NCI-H2227 (cell line): ENCODE data around the gene SLC5A10.
"Not testable (repeated sequence)": the region's sequence is repeated elsewhere in the genome, so short reads cannot be mapped to it uniquely, and the experiment has no call there.

Experiments
- DNase-seq: peaks from one replicate; lab custom pipeline; 2025; ENCODE audit not compliant: unreplicated experiment; lab: John Stamatoyannopoulos, UW

The SLC5A10 gene

DNA sequence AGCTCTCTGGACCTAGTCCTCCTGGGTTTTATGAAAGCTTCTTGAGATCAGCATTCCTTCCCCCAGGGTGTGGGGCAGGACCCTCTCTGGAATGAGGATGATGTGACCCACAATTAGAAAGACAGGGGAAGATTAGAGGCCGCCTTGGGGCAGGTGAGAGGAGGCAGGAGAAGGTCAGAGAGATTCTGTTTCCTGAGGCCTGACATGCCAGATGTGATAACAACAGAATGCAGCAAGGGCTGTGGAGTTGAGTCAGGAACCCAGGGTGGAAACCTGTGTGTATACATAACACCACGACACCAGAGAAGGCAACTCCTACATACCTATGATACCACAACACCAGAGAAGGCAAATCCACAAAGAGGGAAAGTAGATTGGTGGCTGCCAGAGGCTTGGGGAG, 5.4 kb upstream of the SLC5A10 start:
- no peak for DNase-seq

DNA sequence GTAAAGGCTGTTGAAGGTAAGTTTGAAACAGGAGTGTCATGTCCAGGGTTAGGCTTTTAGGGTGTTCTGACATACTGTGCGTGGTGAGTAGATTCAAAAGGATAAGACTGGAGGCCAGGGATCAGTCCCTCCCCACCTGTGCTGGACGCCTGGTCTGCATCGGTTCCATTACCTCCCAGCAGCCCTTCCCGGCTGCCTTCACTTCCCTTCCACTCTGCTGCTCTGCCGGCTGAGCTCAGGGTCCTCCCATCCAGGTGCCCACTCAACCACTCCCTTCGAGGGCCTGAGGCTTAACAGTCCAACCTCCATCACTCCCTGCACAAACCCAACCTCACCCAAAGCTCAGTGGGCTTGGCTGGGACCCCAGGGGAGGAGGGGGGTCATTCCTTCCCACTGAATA, 4.1 kb upstream of the SLC5A10 start:
- no peak for DNase-seq

DNA sequence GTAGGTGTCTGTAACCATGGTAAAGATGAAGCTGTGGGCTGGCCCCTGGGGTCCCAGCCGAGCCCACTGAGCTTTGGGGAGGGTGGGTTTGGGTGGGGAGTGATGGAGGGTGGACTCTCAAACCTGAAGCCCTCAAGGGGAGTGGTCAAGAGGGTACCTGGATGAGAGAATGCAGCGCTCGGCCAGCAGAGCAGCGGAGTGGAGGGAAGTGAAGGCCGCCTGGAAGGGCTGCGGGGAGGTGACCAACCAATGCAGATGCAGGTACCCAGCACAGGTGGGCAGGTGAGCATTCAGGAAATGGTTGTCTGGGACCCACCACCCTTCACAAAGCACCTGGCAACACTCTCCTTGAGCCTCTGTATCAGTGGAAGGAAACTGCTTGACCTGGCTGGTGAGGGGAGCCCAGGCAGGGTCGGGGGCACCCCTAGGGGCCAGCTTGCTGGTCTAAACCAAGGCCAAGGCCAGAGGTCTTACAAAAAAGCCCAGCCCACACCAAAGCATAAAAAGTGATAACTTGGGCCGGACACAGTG, 3.4 kb upstream of the SLC5A10 start:
- DNase-seq: no peak

DNA sequence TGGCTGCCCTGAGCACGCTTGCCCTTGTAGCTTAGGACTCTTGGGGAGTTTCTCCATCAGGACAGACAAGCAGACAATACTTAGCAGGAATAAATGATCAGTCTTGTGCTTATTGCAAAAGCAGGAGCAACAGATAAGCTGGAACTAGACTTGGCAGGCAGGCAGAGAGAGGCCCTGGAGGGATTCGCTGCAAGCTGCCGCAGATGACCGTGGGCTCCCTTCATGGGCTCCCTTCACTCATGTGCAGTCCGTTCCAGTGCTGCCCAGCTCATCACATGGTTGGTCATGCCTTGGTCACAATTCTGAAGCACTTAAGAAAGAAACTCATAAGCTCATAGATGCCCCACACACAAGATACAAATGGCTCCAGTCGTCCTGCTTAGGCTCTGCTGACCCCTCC, 2.4 kb upstream of the SLC5A10 start:
- no peak for DNase-seq

DNA sequence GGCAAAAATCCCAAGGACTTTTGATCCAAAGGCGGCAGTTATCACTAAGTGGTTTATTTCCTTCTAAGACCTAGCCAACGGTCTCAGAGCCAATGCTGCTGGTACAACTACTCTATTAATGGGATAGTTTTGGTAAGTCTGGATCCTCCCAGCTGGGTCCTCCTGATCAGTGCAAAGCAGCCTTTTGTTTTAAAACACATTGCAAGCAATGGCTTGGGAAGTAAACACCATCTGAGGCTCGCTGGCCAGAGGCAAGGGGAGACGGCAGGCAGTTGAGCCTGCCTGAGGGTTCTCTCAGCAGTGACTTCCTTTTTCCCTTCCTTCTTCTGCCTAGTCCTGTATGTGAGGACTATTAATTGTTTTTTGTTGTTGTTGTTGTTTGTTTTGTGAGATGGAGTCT, 1.6 kb upstream of the SLC5A10 start:
- no peak for DNase-seq

DNA sequence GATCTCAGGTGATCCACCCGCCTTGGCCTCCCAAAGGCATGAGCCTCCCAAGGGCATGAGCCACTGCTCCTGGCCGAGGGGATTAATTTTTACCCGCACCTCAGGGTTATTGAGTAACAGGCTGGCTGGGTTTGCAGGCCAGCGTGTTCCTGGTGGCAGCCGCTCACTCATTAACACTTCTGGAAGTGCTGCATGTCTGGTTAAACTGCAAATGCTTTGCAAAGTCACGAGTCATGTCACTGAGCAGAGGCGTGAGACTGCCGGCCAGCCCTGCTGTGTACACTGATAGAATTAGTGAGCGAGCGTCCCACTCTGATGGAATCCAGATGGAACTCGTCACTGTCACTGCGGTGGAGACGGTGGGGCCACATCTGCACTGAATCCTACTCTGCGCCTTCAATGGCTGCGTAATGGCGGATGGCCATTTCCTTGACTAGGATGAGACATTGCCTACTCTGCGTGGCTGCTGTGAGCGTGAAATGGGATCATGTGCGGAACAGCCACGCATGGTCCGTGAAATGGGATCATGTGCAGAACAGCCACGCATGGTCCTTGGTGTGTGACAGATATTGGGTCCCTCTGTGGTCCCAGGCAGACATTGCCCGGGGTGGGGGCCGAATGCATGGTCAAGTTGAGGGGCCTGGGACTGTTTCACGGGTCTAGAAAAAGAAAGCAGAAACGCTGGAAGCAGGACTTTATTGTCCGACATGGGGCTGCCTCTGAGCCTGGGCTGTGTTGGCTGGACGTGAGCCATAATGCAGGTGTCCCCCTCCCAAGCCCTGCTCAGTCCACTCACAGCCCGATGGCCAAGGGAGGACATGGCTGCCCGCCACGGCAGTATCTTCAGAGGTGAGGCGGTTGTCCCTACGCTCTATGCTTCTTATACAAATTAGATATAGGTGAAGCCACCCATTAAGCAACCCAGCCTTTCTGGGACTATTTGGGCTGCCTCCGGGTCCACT, 740 bp upstream of the SLC5A10 start:
- no peak for DNase-seq

DNA sequence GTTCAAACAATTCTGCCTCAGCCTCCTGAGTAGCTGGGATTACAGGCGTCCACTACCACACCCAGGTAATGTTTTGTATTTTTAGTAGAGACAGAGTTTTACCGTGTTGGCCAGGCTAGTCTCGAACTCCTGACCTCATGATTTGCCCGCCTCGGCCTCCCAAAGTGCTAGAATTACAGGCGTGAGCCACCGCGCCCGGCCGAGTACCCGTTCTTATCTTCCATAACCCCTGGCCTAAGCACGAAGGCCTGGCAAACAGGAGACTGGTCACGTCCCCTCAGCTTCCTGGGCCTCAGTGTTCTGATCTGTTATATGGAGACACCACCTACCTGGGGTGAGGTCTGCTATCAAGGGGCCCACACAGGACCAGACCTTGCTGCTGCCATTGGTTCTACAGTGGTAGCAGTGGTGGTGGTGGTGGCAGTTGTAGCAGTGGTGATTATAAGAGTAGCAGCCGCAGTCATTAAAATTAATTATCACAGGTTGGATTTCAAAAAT, 1.3 kb downstream of the SLC5A10 start:
- no peak for DNase-seq

DNA sequence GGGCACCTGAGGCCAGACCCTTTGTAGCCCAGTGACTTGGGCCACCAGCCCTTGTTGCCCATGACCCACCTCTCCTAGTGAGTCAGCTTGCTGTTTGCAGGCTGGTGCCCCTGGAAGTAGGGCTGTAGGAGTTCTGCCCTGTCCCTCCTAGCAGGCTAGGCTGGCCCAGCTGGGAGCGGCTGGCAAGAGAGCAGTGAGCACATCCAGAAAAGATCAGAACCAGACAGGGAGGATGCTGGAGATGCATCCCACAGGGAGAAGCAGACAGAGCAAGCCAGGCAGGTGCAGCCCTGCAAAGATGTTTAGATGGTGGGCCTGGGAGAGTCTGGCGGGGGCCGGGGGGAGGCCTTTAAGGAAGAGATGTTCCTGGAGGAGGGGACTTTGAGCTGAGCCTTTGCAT, 2.4 kb downstream of the SLC5A10 start:
- no peak for DNase-seq

DNA sequence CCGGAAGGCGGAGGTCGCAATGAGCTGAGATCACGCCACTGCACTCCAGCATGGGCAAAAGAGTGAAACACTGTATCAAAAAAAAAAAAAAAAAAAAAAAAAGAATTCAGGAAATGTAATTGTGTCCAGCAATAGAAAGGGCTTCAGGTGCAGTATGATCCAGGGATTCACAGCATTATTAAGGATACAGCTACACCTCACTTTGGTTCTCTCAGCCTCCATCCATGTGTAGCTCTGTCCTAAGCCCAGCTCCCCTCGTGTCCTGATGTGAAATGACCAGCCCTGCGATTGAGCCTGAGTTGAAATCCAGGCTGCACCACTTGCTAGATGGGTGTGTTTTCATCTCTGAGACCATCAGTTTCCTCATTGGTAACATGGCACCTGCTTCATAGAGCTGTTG, 3.0 kb downstream of the SLC5A10 start:
- DNase-seq: no peak

DNA sequence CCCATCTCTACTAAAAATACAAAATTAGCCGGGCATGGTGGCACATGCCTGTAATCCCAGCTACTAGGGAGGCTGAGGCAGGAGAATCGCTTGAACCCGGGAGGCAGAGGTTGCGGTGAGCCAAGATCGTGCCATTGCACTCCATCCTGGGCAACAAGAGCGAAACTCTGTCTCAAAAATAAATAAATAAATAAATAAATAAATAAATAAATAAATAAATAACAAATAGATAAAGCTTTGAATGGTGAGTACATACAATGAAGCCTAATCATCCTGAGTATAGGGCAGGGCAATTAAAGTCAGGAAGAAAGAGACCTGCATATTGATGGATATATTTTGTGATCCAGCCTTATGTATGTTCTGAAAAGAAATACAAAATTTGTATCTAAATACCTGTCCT, 4.1 kb downstream of the SLC5A10 start:
- not testable (repeated sequence) for DNase-seq

DNA sequence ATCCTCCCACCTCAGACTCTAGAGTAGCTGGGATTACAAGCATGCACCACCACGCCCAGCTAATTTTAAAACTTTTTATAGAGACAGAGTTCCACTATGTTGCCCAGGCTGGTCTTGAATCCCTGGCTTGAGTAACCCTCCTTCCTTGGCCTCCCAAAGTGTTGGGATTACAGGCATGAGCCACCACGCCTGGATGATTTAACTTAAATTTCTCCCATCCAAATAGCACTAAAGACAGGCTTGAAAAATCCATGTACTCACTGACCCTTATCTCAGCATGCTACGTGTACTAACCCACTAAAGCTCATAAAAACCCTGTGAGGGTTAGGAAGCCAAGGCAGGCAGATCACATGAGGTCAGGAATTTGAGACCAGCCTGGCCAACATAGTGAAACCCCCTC, 4.6 kb downstream of the SLC5A10 start:
- no peak for DNase-seq

DNA sequence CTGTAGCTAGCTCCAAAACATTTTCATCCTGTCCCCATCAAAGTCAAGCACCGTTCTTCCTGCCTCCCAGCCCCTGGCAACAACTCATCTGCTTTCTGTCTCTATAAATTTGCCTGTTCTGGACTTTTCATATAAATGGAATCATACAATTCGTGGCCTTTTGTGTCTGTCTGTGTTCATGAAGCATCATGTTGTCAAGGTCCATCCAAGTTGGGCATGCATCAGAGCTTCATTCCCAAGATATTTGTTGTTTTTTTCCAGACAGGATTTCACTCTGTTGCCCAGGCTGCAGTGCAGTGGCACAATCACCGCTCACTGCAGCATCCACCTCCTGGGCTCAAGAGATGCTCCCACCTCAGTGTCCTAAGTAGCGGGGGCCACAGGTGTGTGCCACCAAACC, 5.9 kb downstream of the SLC5A10 start:
- no peak for DNase-seq

DNA sequence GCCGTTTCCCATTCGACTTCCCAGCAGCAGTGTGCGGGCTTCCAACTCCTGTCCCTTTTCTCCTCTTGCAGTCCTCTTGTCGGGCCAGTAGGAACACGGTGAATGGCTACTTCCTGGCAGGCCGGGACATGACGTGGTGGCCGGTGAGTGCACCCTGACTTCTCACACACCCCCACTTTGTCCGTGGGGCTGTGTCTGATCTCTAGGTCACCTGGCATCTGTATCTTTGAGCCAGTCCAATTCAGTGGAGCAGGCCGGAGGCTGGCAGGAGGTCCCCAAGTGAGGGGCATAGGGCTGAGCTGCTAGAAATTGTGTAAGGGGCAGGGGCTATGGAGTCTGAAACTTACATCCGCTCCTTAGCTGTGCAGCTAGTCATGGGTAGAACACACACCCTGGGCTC, 6.6 kb downstream of the SLC5A10 start:
- no peak for DNase-seq

DNA sequence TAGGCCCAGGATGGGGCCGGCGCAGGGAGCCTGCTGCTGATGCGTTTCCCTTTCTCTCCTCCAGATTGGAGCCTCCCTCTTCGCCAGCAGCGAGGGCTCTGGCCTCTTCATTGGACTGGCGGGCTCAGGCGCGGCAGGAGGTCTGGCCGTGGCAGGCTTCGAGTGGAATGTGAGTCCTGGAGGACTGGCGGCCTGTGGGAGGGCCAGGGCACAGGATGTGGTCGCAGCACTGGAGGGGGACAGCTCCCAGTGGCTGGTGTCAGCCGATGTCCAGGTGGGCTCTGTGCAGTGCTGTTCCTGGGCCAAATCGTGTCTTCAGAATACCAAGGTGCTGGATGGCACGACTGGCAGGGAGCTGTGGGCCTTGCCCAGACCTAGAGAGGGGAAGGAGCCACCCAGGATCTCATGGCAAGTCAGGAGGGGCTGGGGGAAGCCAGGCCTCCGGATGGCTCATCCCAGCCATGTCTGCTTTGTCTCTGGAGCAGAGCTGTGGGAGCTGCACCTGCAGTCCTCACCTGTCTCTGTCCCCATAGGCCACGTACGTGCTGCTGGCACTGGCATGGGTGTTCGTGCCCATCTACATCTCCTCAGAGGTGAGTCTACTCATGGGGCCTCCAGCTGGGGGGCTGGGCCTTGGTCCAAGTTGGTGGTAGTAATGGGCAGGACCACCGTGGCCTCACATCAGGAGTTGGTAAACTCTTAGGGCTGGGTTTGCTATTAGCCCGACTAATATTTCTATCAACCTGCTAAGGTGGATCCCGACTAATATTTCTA, 7.3 kb downstream of the SLC5A10 start:
- DNase-seq: peak; percentile 34

DNA sequence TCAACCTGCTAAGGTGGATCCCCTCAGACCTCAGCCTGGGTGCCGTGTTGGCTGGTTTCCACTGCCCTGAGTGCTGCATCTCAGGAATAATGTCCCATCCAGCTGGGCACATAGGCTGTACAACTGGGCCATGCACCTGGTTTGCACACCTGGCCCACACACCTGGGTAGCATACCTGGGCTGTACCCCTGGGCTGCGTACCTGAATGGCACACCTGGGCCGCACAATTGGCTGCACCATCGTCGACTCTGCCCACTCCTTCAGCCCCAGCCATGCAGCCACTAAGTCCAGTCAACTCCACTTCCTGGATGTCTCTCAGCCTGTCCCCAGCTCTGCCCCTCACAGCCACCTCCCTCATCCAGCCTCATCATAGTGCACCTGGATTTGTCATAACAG, 7.9 kb downstream of the SLC5A10 start:
- DNase-seq: no peak

DNA sequence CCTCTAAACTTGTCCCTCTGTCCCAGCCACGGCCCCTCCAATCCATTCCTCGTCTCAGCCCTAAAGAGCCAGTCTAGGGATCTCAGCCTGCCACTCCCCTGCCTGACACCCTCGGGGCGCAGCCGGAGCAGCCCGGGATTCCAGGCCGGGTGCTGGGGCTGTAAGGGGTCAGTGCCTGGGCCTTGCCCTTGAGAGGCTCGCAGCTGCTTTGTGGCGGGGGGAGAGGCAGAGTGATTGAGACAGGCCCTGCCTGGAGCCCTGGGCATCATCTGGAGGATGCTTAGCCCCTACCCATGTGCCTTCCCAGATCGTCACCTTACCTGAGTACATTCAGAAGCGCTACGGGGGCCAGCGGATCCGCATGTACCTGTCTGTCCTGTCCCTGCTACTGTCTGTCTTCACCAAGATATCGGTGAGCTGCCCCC, 8.3 kb downstream of the SLC5A10 start:
- DNase-seq: no peak

DNA sequence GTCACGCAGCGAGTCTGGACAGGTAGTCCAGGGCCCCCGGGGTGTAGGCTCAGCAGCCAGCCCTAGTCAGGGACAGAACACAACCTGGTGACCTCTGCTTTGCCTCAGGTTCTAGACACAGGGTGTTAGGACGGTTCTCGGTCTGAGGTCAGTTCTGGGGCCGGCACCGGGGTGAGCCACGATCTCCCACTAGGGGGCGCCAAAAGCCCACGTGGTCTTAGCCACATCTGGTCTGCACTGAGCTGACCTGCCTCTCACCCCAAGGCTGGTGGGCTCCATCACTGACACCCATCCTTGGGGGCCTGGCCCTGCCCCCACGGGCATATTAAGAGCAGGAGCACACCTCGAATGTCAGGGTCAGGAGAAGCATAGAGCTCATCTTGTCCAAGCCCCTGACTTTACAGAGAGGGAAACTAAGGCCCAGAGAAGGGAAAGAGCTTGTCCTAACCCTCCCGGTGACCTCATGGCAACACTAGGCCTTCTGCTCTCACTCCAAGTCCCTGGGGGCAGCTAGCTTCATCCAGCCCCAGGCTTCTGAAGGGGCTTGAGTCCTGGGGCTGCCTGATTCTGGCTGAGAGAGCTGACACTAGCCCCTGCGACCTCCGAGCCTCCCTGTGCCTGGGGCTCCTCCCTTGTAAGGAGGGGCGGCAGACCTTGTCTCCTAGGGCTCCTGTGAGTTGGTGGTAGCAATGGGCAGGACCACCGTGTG, 9.0 kb downstream of the SLC5A10 start:
- peak; percentile 13 for DNase-seq

DNA sequence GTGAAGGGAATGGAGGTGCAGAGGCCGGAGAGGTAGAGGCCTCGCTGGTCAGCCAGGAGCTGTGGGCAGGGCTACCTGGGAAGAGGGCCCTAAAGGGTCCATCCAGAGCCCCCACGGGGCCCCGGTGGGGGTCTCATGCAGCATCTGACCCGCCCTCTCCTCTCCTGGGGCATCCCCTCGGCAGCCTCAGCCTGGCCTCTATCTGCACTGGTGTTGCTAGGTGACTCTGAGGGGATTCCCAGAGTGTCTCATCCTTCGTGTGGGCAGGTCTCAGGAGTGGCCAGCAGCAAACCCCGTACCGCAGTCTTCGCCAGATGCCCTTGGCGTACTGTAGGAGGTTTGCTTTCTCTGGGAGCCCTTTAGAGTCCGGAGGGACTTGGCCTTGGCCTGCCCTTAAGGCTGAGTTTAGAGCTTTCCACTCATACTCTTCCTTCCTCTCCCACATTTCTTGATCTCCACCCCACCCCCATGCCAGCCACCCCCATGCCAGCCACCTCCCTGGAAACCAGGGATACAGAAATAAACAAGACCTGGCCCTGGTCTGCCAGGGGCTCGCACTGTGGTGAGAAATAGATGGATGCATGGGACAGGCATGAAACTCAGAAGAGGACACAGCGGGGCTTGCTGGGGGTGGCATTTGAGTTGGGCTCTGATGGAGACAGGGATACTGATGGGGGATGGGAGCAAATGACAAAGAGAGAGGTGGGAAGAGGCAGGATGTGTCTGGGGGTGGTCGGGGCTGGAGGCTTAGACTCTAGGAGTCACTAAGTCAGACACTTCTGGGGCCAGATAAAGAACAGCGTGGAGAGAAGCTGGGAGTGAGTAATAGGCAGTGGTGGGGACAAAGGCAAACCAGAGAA, 9.9 kb downstream of the SLC5A10 start:
- no peak for DNase-seq

DNA sequence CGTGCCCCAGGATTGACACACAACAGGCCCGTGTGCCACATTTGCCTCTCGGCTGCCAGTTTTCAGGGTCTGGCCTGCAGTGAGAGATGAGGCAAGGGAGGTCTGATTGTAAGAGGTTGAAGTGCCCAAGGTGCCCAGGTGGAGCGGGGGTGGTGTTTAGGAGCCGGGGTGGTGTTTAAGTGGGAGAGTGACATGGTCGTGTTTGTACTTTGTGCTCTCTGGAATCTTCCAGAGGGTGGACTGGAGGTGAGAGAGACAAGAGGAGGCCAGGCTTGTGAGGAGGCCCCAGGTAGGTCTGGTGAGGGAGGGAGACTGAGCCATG, 10.5 kb downstream of the SLC5A10 start:
- DNase-seq: no peak
